HepG2 (cell line): ENCODE data around the gene COLGALT1. TPM values are rescaled to one million over a fixed set of nuclear protein-coding genes. Genes with fewer than 3 reads are reported as not detected.

Experiments
- polyA plus RNA-seq, 8 experiments: library from polyadenylated mRNA; depleted of rRNA in 3 of 8; stranded (reverse) in 7 of 8; unstranded in 1 of 8; fragments of >200 nt; fragmentation: Illumina TruSeq in 4 of 8; extraction: Trizol in 4 of 8; gene quantifications; 2 replicates each; pipeline versions ENCODE4 v1.2.1 to v1.2.3, GENCODE V29; 2011 to 2016; ENCODE audit warnings: low read depth in 4 of 8, missing spikeins in 1 of 8, mixed read lengths in 1 of 8; ENCODE audit not compliant: insufficient read depth in 1 of 8
- total RNA-seq, 5 experiments: library from RNA; depleted of rRNA; stranded (reverse); fragments of >200 nt; fragmentation: Illumina TruSeq; extraction: Trizol; gene quantifications; 2 replicates each; pipeline ENCODE4 v1.2.3, GENCODE V29; 2016; ENCODE audit warnings: low read depth in 1 of 5

The COLGALT1 gene
- total and polyA plus RNA-seq, 2 of the 13 experiments (the other 11 are each of a cell fraction or from before 2014, with no cell fraction given) = 58.0 to 211 TPM

Other genes starting within 250 kb of the COLGALT1 start
- gene MRPL34, start 249.8 kb upstream of the COLGALT1 start, total RNA-seq (2016; rRNA removed; fragmentation: Illumina TruSeq; extraction: Trizol) = 77.3 and 93.6 TPM in 2 replicates
- 67.7 and 74.0 TPM in 2 replicates for gene MRPL34, start 249.8 kb upstream of the COLGALT1 start, polyA plus RNA-seq (2011; rRNA removed)
- 17.5 and 24.5 TPM in 2 replicates for gene DDA1, start 246.1 kb upstream of the COLGALT1 start, total RNA-seq (2016; rRNA removed; fragmentation: Illumina TruSeq; extraction: Trizol)
- gene DDA1, start 246.1 kb upstream of the COLGALT1 start, polyA plus RNA-seq (2011; rRNA removed) = 26.0 and 26.6 TPM in 2 replicates
- gene ANO8, start 220.8 kb upstream of the COLGALT1 start, total RNA-seq (2016; rRNA removed; fragmentation: Illumina TruSeq; extraction: Trizol) = 0.79 and 1.8 TPM in 2 replicates
- gene ANO8, start 220.8 kb upstream of the COLGALT1 start, polyA plus RNA-seq (2011; rRNA removed) = 3.5 and 5.1 TPM in 2 replicates
- gene GTPBP3, start 218.1 kb upstream of the COLGALT1 start, total RNA-seq (2016; rRNA removed; fragmentation: Illumina TruSeq; extraction: Trizol) = 21.9 and 30.0 TPM in 2 replicates
- 17.5 and 19.4 TPM in 2 replicates for gene GTPBP3, start 218.1 kb upstream of the COLGALT1 start, polyA plus RNA-seq (2011; rRNA removed)
- gene PLVAP, start 178.3 kb upstream of the COLGALT1 start, total RNA-seq (2016; rRNA removed; fragmentation: Illumina TruSeq; extraction: Trizol) = not detected in 2 replicates
- gene PLVAP, start 178.3 kb upstream of the COLGALT1 start, polyA plus RNA-seq (2011; rRNA removed) = 0.26 TPM in 1 of 2 replicates, not detected in the other
- gene CCDC194, start 161.5 kb upstream of the COLGALT1 start, total RNA-seq (2016; rRNA removed; fragmentation: Illumina TruSeq; extraction: Trizol) = 0.13 TPM in 1 of 2 replicates, not detected in the other
- 0.21 and 0.35 TPM in 2 replicates for gene CCDC194, start 161.5 kb upstream of the COLGALT1 start, polyA plus RNA-seq (2011; rRNA removed)
- gene BST2, start 150.0 kb upstream of the COLGALT1 start, total RNA-seq (2016; rRNA removed; fragmentation: Illumina TruSeq; extraction: Trizol) = 39.1 and 58.8 TPM in 2 replicates
- gene BST2, start 150.0 kb upstream of the COLGALT1 start, polyA plus RNA-seq (2011; rRNA removed) = 93.8 and 105 TPM in 2 replicates
- 31.8 and 36.1 TPM in 2 replicates for gene MVB12A, start 135.6 kb upstream of the COLGALT1 start, total RNA-seq (2016; rRNA removed; fragmentation: Illumina TruSeq; extraction: Trizol)
- 35.7 and 37.3 TPM in 2 replicates for gene MVB12A, start 135.6 kb upstream of the COLGALT1 start, polyA plus RNA-seq (2011; rRNA removed)
- 0.55 and 0.77 TPM in 2 replicates for gene TMEM221, start 107.0 kb upstream of the COLGALT1 start, total RNA-seq (2016; rRNA removed; fragmentation: Illumina TruSeq; extraction: Trizol)
- gene TMEM221, start 107.0 kb upstream of the COLGALT1 start, polyA plus RNA-seq (2011; rRNA removed) = 0.27 and 0.33 TPM in 2 replicates
- not detected in 2 replicates for gene NXNL1, start 94.7 kb upstream of the COLGALT1 start, total RNA-seq (2016; rRNA removed; fragmentation: Illumina TruSeq; extraction: Trizol)
- not detected in 2 replicates for gene NXNL1, start 94.7 kb upstream of the COLGALT1 start, polyA plus RNA-seq (2011; rRNA removed)
- 1.7 and 4.1 TPM in 2 replicates for gene SLC27A1, start 85.1 kb upstream of the COLGALT1 start, total RNA-seq (2016; rRNA removed; fragmentation: Illumina TruSeq; extraction: Trizol)
- gene SLC27A1, start 85.1 kb upstream of the COLGALT1 start, polyA plus RNA-seq (2011; rRNA removed) = 8.7 and 8.8 TPM in 2 replicates
- gene PGLS, start 44.0 kb upstream of the COLGALT1 start, total RNA-seq (2016; rRNA removed; fragmentation: Illumina TruSeq; extraction: Trizol) = 33.8 and 36.7 TPM in 2 replicates
- 43.8 and 49.1 TPM in 2 replicates for gene PGLS, start 44.0 kb upstream of the COLGALT1 start, polyA plus RNA-seq (2011; rRNA removed)
- gene UNC13A, start 132.7 kb downstream of the COLGALT1 start, total RNA-seq (2016; rRNA removed; fragmentation: Illumina TruSeq; extraction: Trizol) = 0.07 and 0.11 TPM in 2 replicates
- 0.34 and 0.45 TPM in 2 replicates for gene UNC13A, start 132.7 kb downstream of the COLGALT1 start, polyA plus RNA-seq (2011; rRNA removed)
- gene MAP1S, start 163.8 kb downstream of the COLGALT1 start, total RNA-seq (2016; rRNA removed; fragmentation: Illumina TruSeq; extraction: Trizol) = 3.8 and 12.2 TPM in 2 replicates
- 7.3 and 8.2 TPM in 2 replicates for gene MAP1S, start 163.8 kb downstream of the COLGALT1 start, polyA plus RNA-seq (2011; rRNA removed)
- 1.2 and 1.3 TPM in 2 replicates for gene FCHO1, start 195.8 kb downstream of the COLGALT1 start, total RNA-seq (2016; rRNA removed; fragmentation: Illumina TruSeq; extraction: Trizol)
- gene FCHO1, start 195.8 kb downstream of the COLGALT1 start, polyA plus RNA-seq (2011; rRNA removed) = 2.5 and 3.1 TPM in 2 replicates
- 0.48 and 0.86 TPM in 2 replicates for gene B3GNT3, start 239.5 kb downstream of the COLGALT1 start, total RNA-seq (2016; rRNA removed; fragmentation: Illumina TruSeq; extraction: Trizol)
- 4.0 and 8.6 TPM in 2 replicates for gene B3GNT3, start 239.5 kb downstream of the COLGALT1 start, polyA plus RNA-seq (2011; rRNA removed)